Heart right ventricle (tissue), 16 donors: ENCODE data around the gene TTLL10. TPM values are rescaled to one million over a fixed set of nuclear protein-coding genes. Genes with fewer than 3 reads are reported as not detected.
"Not testable (repeated sequence)": the region's sequence is repeated elsewhere in the genome, so short reads cannot be mapped to it uniquely, and the experiment has no call there.

Experiments used
- ATAC-seq, 8 donors: fragments of 200-7000 bp; cut with Tn5 transposase; one replicate each; pipeline ENCODE4 v1.9.1; 2020; ENCODE audit warnings: mild to moderate bottlenecking in 8 of 8, moderate library complexity in 8 of 8, moderate number of reproducible peaks in 1 of 8
- DNase-seq, 2 donors: peaks; one replicate each; pipeline ENCODE4 v3.0.0-alpha.2; 2020
- H3K27ac ChIP-seq, 10 donors: fragments of 200-600 bp; sonication (generic) in 2 of 10; one replicate each; pipeline versions ENCODE4 v1.5.0 to v1.8.0; 2020 to 2022; ENCODE audit warnings: mild to moderate bottlenecking in 3 of 10
- H3K27me3 ChIP-seq, 7 donors: fragments of 200-600 bp; one replicate each; pipeline ENCODE4 v1.8.0; 2021 to 2022; ENCODE audit warnings: mild to moderate bottlenecking in 2 of 7
- H3K36me3 ChIP-seq, 9 donors: fragments of 200-600 bp; sonication (generic) in 1 of 9; one replicate each; pipeline versions ENCODE4 v1.5.0 to v1.8.0; 2020 to 2022; ENCODE audit warnings: mild to moderate bottlenecking in 2 of 9
- H3K4me1 ChIP-seq, 9 donors: fragments of 200-600 bp; sonication (generic) in 1 of 9; one replicate each; pipeline versions ENCODE4 v1.5.0 to v1.8.0; 2020 to 2022; ENCODE audit warnings: mild to moderate bottlenecking in 4 of 9
- H3K4me3 ChIP-seq, 10 donors: fragments of 200-600 bp; sonication (generic) in 2 of 10; one replicate each; pipeline versions ENCODE4 v1.5.0 to v1.8.0; 2020 to 2022; ENCODE audit warnings: mild to moderate bottlenecking in 7 of 10, moderate library complexity in 2 of 10
- H3K9me3 ChIP-seq, 11 donors: fragments of 200-600 bp in 10 of 11; sonication (generic) in 2 of 11; one replicate each; pipeline versions ENCODE4 v1.5.0 to v1.8.0; 2013 to 2022; ENCODE audit warnings: mild to moderate bottlenecking in 2 of 11, control low read depth in 1 of 11, moderate library complexity in 1 of 11
- CTCF ChIP-seq, 9 donors: fragments of 200-600 bp; sonication (generic) in 2 of 9; IDR thresholded peaks; one replicate each; pipeline versions ENCODE4 v1.5.0 to v1.8.0; 2021 to 2022; ENCODE audit warnings: antibody characterized with exemption in 9 of 9, mild to moderate bottlenecking in 5 of 9, moderate library complexity in 1 of 9
- WGBS, 2 donors: extraction: QIAGEN DNeasy Blood & Tissue Kit; methylation state at CpG; one replicate each; pipeline ENCODE4 v1.1.7; 2013; ENCODE audit warnings: inconsistent platforms in 1 of 2; 5-methylcytosine and 5-hydroxymethylcytosine counted together
- intact Hi-C, 10 donors: fragments of 100-400 bp; cut with DNase I; formaldehyde crosslinking; loops; one replicate each; pipeline versions ENCODE4 v1.11.1 to v1.14.2; 2022
- polyA plus RNA-seq, 2 donors: library from polyadenylated mRNA; stranded (reverse); fragments of 200-250 nt; gene quantifications; one replicate each; pipeline ENCODE4 v1.2.3, GENCODE V29; 2013
- total RNA-seq, 10 donors: library from RNA; stranded (reverse); fragmentation: NEBNext Ultra II Directional in 3 of 10; extraction: Animal tissue kit (Norgen Biotek cat#: 25700) in 3 of 10; gene quantifications; one replicate each; pipeline versions ENCODE4 v1.2.1 to v1.2.4, GENCODE V29; 2021 to 2023
- donor health status: Arrhythmogenic right ventricular cardiomyopathy.
- donor health status: ischemic (EF 13 %, LVEDD 7.1; RV severe dilation, severe dysfunction).
- donor health status: healthy with polysubstance abuse.
- donor health status: DM: no; HTN: yes; CAD: no.
- donor health status: DM: no; HTN: no; CAD: no.
- donor health status: ischemic (EF 25% LVEDD 6.9; RV normal size, moderate dysfunction).
- donor health status: ischemic (EF 25% LVEDD 5.7; RV mildly dilated, moderate dysfunction).
- donor health status: healthy.
- donor health status: DM: yes; HTN: yes; CAD: no.
- donor health status: Ischemic cardiomyopathy.
- donor health status: ischemic (EF 35%, LVEDD 5.7; RV mildly dilated, moderate dysfunction).
- donor health status: nonischemic (EF 11% LVEDD 7.7; RV severe dilation, severe dysfunction).
- donor health status: DM: yes; HTN: yes; CAD: no.
- donor health status: PGD.
- donor health status: ischemic (EF 29% LVEDD 5.4; RV normal size, mild dysfunction).
- donor health status: nonischemic (EF 23%, LVEDD 6.1; RV moderate dilation, normal function).

TTLL10 gene
- total and polyA plus RNA-seq, 12 donors, result 0.09 to 0.53 (median 0.26) TPM; not detected in 3

- TF ChIP-seq CTCF (IDR thresholded peaks at IDR 0.05), result no peak
- H3K4me3 ChIP-seq, result no peak overlapping the region
- DNase-seq, result no peak
- H3K4me1 ChIP-seq, result no peaks in the 10 kb centered on the region
- peaks cover 0 to 26% (median 5%) of the 10 kb centered on the region in 11 donors for H3K9me3 ChIP-seq
- no peaks in the 10 kb centered on the region for H3K36me3 ChIP-seq
- 83 to 89% methylated on average over 11 of the region's 11 CpGs for WGBS, 2 donors
- intact Hi-C loops, result no loop called here
- H3K27me3 ChIP-seq, result no peaks in the 10 kb centered on the region
- no peak for ATAC-seq
- H3K27ac ChIP-seq, result no peak overlapping the region
Measured at GRCh38 chr1:1191734-1192133, 18.1 kb downstream of the TTLL10 start.

GRCh38 chr1:1194723-1195122 is 21.0 kb downstream of the TTLL10 start:
- no peak for TF ChIP-seq CTCF (IDR thresholded peaks at IDR 0.05)
- no peaks in the 10 kb centered on the region for H3K36me3 ChIP-seq
- intact Hi-C loops, result no loop called here
- ATAC-seq (no peak), DNase-seq (no peak)
- H3K9me3 ChIP-seq, result peaks cover 0 to 26% (median 5%) of the 10 kb centered on the region in 11 donors
- H3K4me3 ChIP-seq, result no peak overlapping the region
- H3K27me3 ChIP-seq, result no peaks in the 10 kb centered on the region
- H3K4me1 ChIP-seq, result no peaks in the 10 kb centered on the region
- H3K27ac ChIP-seq, result no peak overlapping the region
- 73 to 89% methylated on average over 3 of the region's 3 CpGs for WGBS, 2 donors

GRCh38 chr1:1195726-1196125 is 22.0 kb downstream of the TTLL10 start:
- intact Hi-C loops, H3K27ac ChIP-seq, DNase-seq, H3K4me1 ChIP-seq, H3K4me3 ChIP-seq, H3K27me3 ChIP-seq, H3K36me3 ChIP-seq, ATAC-seq: not testable (repeated sequence)
- WGBS, 2 donors, result 80 to 98% methylated on average over 6 of the region's 6 CpGs
- peaks cover 0 to 26% (median 5%) of the 10 kb centered on the region in 11 donors for H3K9me3 ChIP-seq

- Histone ChIP-seq H3K36me3 (no peaks in the 10 kb centered on the region), H3K4me1 (peaks cover 0 to 11% (median 7%) of the 10 kb centered on the region in 9 donors), H3K4me3 (no peak overlapping the region), H3K9me3 (peaks cover 0 to 25% (median 5%) of the 10 kb centered on the region in 11 donors), H3K27ac (no peak overlapping the region), H3K27me3 (peaks cover 0 to 17% (median 4%) of the 10 kb centered on the region in 7 donors)
- ATAC-seq (no peak), DNase-seq (peak in 1 of 2 donors; percentile 5)
- 74 to 79% methylated on average over 13 of the region's 13 CpGs for WGBS, 2 donors
- intact Hi-C loops, result no loop called here
- TF ChIP-seq CTCF (IDR thresholded peaks at IDR 0.05), result no peak
Measured at GRCh38 chr1:1196431-1197187, 22.9 kb downstream of the TTLL10 start.

- WGBS, 2 donors, result 86% methylated on average over 8 of the region's 8 CpGs
- intact Hi-C loops, result no loop called here
- Histone ChIP-seq H3K9me3 (peaks cover 0 to 20% (median 5%) of the 10 kb centered on the region in 11 donors), H3K4me1 (peaks cover 0 to 11% (median 7%) of the 10 kb centered on the region in 9 donors), H3K36me3 (no peaks in the 10 kb centered on the region), H3K27ac (no peak overlapping the region), H3K4me3 (no peak overlapping the region), H3K27me3 (peaks cover 0 to 17% (median 4%) of the 10 kb centered on the region in 7 donors)
- no peak for TF ChIP-seq CTCF (IDR thresholded peaks at IDR 0.05)
- DNase-seq, result no peak
- ATAC-seq, result no peak
Measured at GRCh38 chr1:1197188-1197500, 23.5 kb downstream of the TTLL10 start.
